Measurements from ENCODE around the gene TUBGCP4.

The TUBGCP4 gene

DNA sequence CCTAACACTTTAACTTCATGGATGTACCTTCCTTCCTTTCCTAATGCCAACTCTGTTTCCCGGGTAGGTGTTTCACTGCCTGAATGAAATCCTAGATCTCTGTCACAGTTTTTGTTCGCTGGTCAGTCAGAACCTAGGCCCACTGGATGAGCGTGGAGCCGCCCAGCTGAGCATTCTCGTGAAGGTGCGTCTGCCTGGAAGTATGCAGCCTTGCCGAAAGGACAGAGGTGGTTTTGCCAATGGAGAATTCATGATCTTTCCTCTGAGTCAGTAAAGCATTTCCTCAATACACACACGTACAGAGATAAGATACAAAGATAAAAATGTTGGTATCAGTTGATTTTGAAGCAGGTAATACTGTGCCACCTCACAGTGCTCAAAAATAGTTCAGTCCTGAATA is 32.7 kb downstream of the TUBGCP4 start:
- no peak for DNase-seq (ENCODE audit: low spot score)

DNA sequence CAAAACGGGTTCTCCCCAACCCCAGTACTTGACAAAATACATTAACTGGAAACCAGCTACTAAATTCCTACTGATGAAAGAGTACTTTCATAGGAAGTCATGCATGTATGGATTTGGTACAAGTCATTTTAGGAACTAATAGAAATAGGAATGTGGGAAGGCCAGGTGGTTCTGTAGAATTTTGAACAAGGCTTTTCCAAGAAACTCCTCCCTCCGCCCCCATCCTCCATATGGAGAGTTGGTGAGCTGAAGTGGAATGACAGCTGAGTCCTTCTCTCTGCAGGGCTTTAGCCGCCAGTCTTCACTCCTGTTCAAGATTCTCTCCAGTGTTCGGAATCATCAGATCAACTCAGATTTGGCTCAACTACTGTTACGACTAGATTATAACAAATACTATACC is 33.2 kb downstream of the TUBGCP4 start:
- DNase-seq (ENCODE audit: low spot score) = no peak

DNA sequence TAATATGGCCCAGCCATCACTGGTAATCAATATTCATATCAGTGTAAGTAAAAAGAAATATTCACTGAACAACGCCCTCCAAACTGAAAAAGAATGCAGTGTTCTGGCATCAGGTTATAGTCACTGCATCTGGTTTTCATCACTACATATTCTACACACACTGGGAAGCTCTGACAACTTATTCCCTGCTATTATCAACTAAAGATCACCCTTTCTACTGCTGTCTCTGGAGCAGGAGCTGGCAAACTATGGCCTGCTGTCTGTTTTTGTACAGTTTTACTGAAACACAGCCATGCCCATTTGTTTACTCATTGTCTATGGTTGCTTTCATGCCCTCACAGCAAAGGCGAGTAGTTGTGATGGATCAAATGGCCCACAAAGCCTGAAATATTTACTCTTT is 35.3 kb downstream of the TUBGCP4 start:
- no peak for DNase-seq (ENCODE audit: low spot score)

DNA sequence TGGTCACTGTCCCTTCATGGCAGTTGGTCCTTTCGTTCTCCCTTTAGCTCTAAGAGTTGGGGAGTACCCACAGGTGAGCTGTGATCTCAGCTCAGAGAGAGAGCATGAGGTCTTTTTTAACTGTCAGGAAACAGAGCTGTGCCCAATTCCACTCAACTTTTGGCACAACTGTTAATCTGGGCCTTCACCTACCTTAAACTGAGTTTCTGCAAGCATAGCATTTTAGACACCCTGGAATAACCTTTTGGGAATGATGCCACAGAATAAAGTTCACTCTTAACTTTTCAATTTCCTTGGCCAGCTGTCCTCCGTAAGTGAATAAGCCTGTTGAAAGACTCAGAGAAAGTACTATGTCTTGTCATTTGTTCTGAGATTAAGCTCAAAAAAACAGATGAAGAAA is 35.9 kb downstream of the TUBGCP4 start:
- no peak for DNase-seq (ENCODE audit: low spot score)

DNA sequence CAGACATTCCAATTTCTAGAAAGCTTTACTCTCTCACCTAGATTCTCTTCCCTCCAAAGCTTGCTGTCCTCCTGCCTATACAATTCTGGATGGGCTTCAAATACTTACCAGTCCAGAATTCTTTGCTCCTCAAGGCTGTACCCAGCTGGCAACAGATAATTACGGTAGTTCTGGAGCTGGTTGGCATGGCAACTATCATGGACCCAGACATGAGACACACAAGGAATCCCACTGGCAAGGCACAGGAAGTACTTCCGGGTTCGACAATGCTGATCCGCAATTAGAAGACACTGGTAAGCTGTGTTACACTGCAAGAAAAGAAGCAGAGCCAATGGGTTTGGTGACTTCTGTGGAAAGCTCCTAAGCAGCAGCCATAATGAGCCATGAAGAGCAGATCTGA is 37.9 kb downstream of the TUBGCP4 start:
- DNase-seq (ENCODE audit: low spot score) = no peak

DNA sequence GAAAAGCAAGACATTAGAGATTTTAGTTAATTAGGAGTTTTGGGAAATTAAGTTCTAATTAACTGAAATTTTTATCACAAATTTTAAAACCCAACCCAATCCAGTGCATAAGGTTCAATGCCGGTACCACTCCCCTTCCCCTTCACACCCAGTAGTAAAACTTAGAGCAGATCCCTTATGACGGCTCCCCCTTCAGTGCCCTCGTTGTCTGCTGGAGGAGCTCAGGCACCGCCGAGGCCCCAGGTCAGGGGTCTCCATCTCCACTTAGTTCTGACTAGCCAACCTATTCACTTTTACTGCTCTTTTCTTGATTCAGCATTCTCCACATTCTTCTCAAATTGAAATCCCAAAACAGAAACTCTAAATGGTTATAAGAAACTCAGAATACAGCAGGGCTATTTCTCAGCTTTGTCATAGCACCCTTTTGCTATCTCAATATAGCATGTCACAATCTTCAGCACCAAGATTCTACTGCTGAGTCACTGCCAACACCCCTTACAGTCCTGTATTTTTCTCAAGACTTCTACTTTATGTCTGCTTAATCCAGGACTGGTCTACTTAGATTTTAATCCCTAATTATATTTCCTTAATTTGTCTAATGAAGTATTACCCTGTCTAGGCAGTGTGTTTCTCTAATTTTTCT is 39.8 kb downstream of the TUBGCP4 start:
- no peak for DNase-seq (ENCODE audit: low spot score)

DNA sequence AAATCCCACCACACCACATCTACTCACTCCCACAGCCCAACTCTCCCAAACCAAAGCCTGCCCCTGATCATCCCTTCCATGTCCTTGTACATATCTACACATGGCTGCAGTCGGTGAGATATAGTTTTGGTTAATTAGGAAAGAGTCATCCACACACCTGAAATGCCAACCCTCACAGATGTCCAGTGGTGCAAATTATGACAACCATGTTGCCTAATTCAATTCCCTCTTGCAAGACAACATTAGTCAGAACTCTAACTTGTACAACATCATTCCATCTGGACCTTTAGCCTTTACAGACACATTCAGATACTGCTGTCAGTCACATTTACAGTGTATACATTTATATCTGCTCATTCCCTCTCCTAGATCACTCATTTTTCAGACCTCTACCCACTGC is 41.2 kb downstream of the TUBGCP4 start:
- no peak for DNase-seq (ENCODE audit: low spot score)

DNA sequence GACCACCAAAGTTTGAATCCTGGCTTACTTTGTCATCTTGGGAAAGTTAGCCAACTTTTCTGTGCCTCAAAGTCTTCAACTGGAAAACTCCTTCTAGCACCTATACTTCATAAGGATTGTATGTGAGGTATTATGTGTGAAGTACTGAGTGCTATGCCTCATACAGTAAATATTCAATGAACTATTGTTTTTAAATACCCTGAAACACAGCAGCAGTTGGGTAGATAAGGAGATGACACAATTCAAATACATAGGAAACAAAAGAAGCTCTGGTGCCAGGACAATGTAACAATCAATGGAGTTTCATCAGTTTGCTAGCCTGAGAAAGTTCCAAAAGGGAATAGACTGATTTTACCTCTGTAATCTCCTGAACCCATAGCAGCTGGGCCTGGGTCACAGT is 43.3 kb downstream of the TUBGCP4 start:
- DNase-seq (ENCODE audit: low spot score) = no peak

DNA sequence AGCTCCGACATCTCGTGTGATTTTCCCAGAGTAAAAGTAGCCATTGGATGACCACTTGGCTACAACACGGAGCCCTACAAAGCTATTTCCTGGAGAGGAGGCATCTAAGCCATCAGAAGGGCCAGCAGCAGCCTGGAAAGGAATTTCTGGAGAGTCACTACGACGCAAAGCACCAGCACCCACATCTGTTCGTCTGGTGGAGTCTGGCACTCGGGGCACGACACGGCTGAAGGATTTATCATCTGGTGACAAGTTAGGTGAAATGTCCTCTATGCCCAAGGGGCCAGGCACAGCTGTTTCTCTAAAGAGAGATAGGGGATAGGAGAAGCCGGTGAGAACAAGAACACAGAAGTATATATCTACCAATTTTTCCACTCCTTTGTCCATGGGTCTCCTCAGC is 49.5 kb downstream of the TUBGCP4 start:
- DNase-seq (ENCODE audit: low spot score) = no peak

DNA sequence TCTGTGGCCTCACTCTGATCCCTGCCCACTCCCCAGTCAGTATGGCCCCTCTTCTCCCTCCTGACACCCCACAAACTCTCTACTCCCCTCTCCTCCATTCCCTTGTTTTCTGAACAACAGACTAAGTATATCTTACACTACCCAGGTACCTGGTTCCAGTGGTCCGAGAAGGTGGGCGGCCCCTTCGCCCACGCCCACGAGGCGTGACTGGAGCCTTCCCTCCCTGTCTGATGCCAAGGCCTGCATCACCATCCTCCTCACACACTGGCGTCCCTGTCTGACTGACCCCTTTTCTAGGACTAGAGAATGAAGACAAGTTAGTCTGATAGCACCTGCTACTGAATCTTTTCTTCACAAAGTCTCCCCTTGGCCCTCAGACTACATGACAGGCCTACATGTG is 50.0 kb downstream of the TUBGCP4 start:
- no peak for DNase-seq (ENCODE audit: low spot score)

DNA sequence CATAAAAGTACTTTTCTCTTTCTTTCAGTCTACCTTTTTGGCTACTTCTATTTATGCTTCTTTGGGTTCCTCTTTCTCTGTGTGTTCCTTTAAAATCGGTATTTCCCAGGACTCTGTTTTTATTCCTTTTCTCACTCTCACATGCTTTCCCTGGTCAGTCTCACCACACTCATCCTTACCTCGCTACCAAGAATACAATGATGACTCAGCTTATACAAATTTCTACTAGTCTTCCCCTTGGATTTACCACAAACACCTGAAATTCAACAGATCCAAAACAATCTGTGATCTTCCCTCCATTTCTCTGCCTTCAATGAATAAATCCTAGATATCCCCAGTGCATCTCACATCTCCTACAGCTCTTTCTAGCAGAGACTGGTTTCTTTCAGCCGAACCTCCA is 52.9 kb downstream of the TUBGCP4 start:
- no peak for DNase-seq (ENCODE audit: low spot score)

DNA sequence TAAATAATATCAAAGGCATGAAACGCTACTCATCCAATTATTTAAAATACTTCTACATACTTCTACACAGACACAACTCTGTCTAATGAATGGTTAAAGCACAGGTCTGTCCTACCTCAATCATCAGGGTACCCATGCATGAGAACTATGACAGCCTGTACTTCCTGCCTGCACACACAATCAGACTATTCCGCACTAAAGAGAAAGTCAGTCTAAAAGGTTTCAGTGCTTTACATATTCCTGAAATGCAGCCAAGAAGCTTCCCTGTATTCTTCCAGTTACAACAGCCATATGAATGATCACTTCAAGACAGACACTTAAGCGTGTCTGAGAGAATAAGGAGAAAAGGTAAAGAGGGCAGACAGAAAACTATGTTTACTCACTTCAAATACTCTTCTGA is 58.8 kb downstream of the TUBGCP4 start:
- no peak for DNase-seq (ENCODE audit: low spot score)

DNA sequence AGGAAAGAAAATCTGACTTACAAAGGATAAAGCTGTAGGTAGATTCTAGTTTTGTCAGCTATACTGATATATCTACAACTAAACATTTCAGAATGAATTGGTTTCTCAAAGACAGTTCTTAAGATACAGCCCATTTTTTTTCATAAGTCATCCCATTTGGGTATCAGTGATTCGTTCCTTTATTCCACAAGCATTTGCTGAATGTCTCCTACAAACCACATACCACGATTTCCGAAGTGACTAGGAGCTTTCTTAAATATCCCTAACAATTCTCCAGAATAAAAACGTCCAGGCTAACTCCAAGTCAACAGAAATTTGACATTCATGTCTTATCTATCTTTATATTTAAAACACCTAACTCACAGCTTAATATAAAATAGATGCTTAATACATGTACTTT is 62.3 kb downstream of the TUBGCP4 start:
- DNase-seq (ENCODE audit: low spot score) = no peak

DNA sequence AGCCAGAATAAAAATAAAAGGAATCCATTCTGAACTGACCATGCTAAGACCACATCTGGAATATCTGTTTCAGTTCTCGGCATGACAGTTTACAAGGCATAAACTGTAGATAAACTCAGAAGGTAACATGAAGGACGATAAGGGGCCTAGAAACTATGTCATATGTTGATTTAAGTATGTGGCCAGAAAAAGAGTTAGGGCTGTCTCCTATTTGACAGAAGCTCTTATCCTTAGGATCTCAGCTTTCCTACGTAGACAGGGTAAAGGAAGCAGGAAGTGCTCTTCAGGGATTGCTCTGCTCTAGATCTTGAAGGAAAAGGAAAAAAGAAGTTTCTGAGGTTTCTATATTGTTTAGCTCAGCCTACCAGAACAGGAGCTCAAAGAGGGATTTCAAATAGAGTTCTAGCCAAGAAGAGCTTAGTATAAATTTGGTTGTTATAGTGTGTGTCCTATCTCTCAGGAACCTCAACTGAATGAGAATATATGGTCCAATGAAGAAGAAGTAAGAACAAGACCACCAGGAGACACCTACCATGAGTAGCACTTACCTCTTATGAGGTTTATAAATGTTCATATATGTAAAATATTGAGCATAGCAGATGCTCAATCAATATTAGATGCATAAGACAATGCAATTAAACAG is 62.9 kb downstream of the TUBGCP4 start:
- DNase-seq (ENCODE audit: low spot score) = no peak

DNA sequence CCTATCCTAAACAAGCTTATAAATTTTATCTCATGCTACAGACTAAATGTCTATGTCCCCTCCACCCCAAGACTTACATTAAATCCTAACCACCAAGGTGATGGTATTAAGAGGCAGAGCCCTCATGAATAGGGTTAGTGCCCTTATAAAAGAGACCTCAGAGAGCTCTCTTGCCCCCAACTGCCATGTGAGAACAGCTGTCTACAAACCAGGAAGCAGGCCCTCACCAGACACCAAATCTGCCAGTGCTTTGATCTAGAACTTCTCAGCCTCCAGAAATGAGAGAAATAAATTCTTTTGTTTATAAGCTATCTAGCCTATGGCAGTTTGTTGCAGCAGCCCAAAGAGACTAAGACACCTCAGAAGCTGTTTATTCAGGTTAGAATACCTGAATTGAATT is 63.5 kb downstream of the TUBGCP4 start:
- DNase-seq (ENCODE audit: low spot score) = no peak

DNA sequence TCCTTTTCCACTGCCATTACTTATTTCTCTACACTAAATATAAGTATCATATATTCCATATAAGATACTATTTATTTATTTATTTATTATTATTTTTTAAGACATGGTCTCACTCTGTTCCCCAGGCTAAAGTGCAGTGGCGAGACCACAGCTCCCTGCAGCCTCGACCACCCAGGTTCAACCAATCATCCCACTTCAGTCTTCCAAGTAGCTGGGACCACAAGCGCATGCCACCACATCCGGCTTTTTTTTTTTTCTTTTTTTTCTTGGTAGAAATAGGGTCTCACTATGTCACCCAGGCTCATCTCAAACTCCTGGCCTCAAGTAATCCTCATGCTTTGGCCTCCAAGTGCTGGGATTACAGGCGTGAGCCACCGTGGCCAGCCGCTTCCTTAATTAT is 65.5 kb downstream of the TUBGCP4 start:
- DNase-seq (ENCODE audit: low spot score) = no peak

DNA sequence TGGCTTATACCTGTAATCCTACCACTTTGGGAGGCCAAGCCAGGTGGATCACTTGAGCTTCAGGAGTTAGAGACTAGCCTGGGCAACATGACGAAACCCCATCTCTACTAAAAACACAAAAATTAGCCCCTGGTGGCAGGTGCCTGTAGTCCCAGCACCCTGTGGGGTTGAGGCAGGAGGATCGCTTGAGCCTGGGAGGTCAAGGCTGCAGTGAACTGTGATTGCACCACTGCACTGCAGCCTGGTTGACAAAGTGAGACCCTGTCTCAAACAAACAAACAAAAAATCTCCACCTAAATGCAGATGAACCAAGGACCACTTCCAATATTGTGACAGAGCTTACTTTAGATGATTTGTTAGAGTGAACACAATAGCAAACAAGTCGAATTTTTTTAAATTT is 68.4 kb downstream of the TUBGCP4 start:
- DNase-seq (ENCODE audit: low spot score) = no peak

DNA sequence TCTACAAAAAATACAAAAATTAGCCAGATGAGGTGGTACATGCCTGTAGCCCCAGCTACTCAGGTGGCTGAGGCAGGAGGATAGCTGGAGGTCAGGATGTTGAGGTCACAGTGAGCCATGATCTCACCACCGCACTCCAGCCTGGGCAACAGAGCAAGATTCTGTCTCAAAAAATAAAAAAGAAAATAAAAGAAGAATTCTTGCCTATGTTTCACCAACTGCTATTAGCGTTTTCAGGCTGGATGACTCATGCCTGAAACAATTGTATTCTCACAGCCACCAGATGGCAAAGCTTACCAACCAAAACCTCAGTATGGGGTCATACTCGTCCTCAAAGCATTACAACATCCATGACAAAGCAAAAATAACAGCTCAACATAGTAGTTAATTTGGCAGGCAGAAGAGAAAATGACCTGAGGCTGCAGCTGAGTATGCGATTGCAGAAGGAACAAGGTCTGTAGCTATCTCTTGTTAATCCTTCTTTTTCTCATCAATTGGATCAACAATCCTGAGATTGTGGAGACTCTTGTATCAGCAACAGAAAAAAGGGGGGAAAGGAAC is 69.9 kb downstream of the TUBGCP4 start:
- peak; percentile 57 for DNase-seq (ENCODE audit: low spot score)

DNA sequence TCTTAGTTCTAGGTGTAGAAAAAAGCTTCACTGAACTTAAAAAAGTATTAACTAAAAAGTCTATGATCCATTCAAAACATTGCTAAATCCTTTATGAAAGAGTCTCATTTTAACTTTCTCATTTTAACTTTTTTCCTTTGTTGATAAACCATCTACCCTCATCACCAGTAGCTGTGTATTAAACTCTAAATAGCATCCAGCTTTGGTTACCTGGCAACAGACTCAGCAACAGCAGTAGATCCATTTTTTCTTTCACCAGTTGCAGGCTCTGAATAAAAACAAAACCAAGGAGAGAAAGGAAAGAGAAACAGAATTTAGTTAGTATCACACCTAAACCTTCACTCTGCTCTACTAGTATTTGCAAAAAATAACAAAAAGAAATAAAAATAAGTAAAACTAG is 70.4 kb downstream of the TUBGCP4 start:
- DNase-seq (ENCODE audit: low spot score) = no peak

DNA sequence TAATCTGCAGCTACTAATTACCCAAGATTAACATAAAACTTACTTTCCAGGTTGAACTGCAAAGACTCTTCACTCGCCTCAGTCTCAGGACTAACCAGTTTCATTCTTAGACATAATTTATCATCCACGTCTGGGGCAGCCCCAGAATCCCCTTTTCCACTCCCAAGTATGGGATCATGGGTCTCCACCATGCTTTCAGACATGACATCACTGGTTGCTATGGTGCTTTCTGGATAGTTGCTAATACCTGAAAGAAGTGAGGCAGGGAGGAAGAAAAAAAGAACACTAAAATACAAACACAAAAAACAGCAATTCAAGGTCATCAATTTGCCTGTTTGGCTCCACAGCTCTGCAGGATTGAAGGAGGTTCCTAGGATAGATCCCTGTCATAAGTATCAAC is 75.4 kb downstream of the TUBGCP4 start:
- no peak for DNase-seq (ENCODE audit: low spot score)

DNA sequence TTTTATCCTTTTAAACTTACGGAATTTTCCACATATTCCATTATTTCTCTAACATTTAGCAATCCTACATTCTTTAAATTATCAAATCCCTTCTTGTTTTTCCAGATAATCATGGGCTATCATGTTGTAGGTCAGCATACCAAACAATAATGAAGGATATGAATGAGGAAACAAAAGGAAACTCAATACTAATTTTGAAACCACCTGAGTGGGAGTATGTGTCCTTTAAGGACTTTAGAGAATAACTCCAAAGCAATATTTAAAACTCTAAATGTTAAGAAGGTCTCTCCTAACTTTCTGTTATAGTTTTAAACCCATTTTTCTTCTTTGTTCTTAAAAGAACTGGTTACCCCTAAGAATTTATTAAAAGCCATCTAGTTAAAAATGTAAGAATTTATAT is 79.1 kb downstream of the TUBGCP4 start:
- DNase-seq (ENCODE audit: low spot score) = no peak

Measured in D341Med (cell line).